ENCODE data around the gene PDX1. TPM values are rescaled to one million over a fixed set of nuclear protein-coding genes. Genes with fewer than 3 reads are reported as not detected.

The PDX1 gene
- total RNA-seq, 1 experiment from 2014 or later = 1.7 TPM

DNA sequence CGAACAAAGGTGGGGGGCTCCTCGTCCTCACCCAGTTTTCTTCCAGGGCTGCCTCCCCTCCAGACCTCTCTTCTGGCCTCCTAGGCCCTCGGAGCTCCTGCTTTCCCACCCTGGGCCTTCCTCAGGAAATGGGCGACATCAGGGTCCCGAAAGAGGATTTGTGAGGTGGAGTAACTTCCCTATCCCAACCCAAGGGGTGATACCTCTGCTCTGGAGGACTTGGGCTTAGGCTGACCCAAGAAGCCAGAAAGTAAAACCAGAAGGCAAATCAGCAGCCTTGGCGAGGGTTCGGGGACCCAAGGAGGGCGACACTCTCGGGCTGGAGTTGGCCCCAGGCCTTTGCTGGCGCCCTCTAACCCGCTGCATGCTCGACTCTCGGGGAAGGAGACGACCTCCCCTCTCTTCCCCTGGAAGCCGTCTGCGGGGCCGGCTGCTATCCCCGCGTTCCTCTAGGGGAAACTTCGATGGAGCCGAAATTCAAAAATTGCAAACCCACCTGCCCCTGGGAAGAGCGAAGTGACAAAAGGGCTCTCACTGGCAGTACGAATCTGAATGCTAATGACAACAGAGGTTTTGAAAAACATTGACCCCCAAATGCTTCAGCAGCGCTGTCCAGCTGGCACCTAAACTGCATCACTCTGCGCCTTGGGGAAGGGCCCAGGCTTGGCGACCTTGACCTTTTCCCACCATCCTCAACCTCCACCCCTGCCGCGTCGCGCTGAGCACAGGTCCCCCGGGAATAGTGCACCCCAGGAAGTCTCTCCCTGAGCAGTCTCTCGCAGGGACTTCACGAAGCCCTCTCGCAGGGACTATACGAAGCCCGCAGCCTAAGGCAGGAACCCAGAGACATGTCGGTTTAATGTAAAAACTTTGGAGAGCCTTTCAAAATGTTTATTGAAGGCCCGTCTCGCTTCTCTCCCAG is 2.4 kb downstream of the PDX1 start:
- no TSS peak for BruUV-seq (replicated peaks)
- Histone ChIP-seq H3K9me2 (ENCODE audit: insufficient read depth) (no peaks in the 10 kb centered on the region), H3K4me3 (replicated peaks in 1 of 2; ENCODE audit: low read depth in 1 of 2, low read length in 2 of 2) (no peak overlapping the region), H3K4me1 (ENCODE audit: control insufficient read depth in 1 of 2, insufficient read depth in 2 of 2, low read length in 2 of 2) (peaks cover 5 to 20% of the 10 kb centered on the region in 2 experiments; a peak in 3 of 4 replicates), H2AFZ (ENCODE audit: low read depth, low read length, poor library complexity, severe bottlenecking) (no peak overlapping the region), H4K20me1 (ENCODE audit: insufficient read depth) (no peaks in the 10 kb centered on the region), H3K4me2 (ENCODE audit: low read length) (no peak overlapping the region), H3K27me3 (ENCODE audit: insufficient read depth, low read length) (no peaks in the 10 kb centered on the region), H3K9me3 (ENCODE audit: control insufficient read depth in 1 of 2, insufficient read depth in 1 of 2, low read depth in 1 of 2, low read length in 2 of 2) (no peaks in the 10 kb centered on the region), H3K79me2 (ENCODE audit: insufficient read depth, low read length) (no peaks in the 10 kb centered on the region), H3K36me3 (ENCODE audit: control insufficient read depth in 1 of 2, insufficient read depth in 2 of 2, low read length in 2 of 2) (no peaks in the 10 kb centered on the region), H3K27ac (ENCODE audit: low read depth, low read length) (no peak overlapping the region), H3K9ac (ENCODE audit: low read length) (no peak overlapping the region)
- ATAC-seq (no peak), DNase-seq (ENCODE audit: low read depth, low spot score) (no peak)
- intact Hi-C loops (cut with micrococcal nuclease) = no loop called here
- ChIA-PET RAD21 (ENCODE audit: low non-redundant PET in 1 of 2, low total read pairs in 2 of 2, uncharacterized antibody in 2 of 2, unreplicated experiment in 2 of 2) (no interaction called here), POLR2A (no interaction called here), CTCF (no interaction called here)
- TF ChIP-seq, protein P1, sequence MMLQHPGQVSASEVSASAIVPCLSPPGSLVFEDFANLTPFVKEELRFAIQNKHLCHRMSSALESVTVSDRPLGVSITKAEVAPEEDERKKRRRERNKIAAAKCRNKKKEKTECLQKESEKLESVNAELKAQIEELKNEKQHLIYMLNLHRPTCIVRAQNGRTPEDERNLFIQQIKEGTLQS (IDR thresholded peaks at IDR 0.05) = no peak
- no peak for TF ChIP-seq TCF7L2 (IDR thresholded peaks at IDR 0.05; ENCODE audit: borderline replicate concordance, extremely low read depth, insufficient read depth, insufficient read length)
- no peak for TF ChIP-seq POLR2A (IDR thresholded peaks at IDR 0.05; ENCODE audit: borderline replicate concordance, extremely low read depth, insufficient read depth, insufficient read length)
- TF ChIP-seq FOSL1 (IDR thresholded peaks at IDR 0.05; ENCODE audit: low read depth) = no peak
- no peak for TF ChIP-seq SRF (IDR thresholded peaks at IDR 0.05; ENCODE audit: low read depth)
- no peak for TF ChIP-seq CEBPB (IDR thresholded peaks at IDR 0.05; ENCODE audit: low read depth)
- TF ChIP-seq, protein P2, sequence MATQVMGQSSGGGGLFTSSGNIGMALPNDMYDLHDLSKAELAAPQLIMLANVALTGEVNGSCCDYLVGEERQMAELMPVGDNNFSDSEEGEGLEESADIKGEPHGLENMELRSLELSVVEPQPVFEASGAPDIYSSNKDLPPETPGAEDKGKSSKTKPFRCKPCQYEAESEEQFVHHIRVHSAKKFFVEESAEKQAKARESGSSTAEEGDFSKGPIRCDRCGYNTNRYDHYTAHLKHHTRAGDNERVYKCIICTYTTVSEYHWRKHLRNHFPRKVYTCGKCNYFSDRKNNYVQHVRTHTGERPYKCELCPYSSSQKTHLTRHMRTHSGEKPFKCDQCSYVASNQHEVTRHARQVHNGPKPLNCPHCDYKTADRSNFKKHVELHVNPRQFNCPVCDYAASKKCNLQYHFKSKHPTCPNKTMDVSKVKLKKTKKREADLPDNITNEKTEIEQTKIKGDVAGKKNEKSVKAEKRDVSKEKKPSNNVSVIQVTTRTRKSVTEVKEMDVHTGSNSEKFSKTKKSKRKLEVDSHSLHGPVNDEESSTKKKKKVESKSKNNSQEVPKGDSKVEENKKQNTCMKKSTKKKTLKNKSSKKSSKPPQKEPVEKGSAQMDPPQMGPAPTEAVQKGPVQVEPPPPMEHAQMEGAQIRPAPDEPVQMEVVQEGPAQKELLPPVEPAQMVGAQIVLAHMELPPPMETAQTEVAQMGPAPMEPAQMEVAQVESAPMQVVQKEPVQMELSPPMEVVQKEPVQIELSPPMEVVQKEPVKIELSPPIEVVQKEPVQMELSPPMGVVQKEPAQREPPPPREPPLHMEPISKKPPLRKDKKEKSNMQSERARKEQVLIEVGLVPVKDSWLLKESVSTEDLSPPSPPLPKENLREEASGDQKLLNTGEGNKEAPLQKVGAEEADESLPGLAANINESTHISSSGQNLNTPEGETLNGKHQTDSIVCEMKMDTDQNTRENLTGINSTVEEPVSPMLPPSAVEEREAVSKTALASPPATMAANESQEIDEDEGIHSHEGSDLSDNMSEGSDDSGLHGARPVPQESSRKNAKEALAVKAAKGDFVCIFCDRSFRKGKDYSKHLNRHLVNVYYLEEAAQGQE (IDR thresholded peaks at IDR 0.05; ENCODE audit: low read depth) = no peak
- TF ChIP-seq SP1 (IDR thresholded peaks at IDR 0.05; ENCODE audit: low read depth) = no peak
- TF ChIP-seq RAD21 (IDR thresholded peaks at IDR 0.05; ENCODE audit: low read depth) = no peak
- no peak for TF ChIP-seq ELF1 (IDR thresholded peaks at IDR 0.05; ENCODE audit: borderline replicate concordance, low read depth)

All from HCT116 (cell line).